Nephron progenitor cell (in vitro differentiated cells): ENCODE data around the gene ASB1.
A peak's percentile ranks its signal among the peaks of the same experiment; 100 is the strongest.

ENCODE experiments used
- DNase-seq: peaks from one replicate; pipeline ENCODE4 v3.0.0; 2021
- H3K27ac Mint-ChIP-seq: 2 replicates; pipeline ENCODE4 v1.8.0; 2021; ENCODE audit warnings: mild to moderate bottlenecking, moderate library complexity, mixed read lengths
- H3K27me3 Mint-ChIP-seq: 2 replicates; pipeline ENCODE4 v1.8.0; 2021; ENCODE audit warnings: mild to moderate bottlenecking, low read depth, mixed read lengths; ENCODE audit not compliant: poor library complexity
- H3K36me3 Mint-ChIP-seq: 2 replicates; pipeline ENCODE4 v1.8.0; 2021; ENCODE audit warnings: low read depth, mixed read lengths
- H3K4me1 Mint-ChIP-seq: 2 replicates; pipeline ENCODE4 v1.8.0; 2021; ENCODE audit warnings: mixed read lengths
- H3K4me3 Mint-ChIP-seq: 2 replicates; pipeline ENCODE4 v1.8.0; 2021; ENCODE audit warnings: mild to moderate bottlenecking, moderate library complexity, mixed read lengths
- H3K9me3 Mint-ChIP-seq: 2 replicates; pipeline ENCODE4 v1.8.0; 2021; ENCODE audit warnings: mild to moderate bottlenecking, moderate library complexity, mixed read lengths
- CTCF ChIP-seq: fragments of 200-600 bp; sonication (generic); IDR thresholded peaks from 2 replicates; pipeline ENCODE4 v1.5.0; 2021; ENCODE audit warnings: antibody characterized with exemption

ASB1 gene

GRCh38 chr2:238428866-238429265, 2.1 kb downstream of the ASB1 start:
- Mint-ChIP-seq H3K27me3 (no peaks in the 10 kb centered on the region), H3K27ac (no peak overlapping the region), H3K4me3 (peak overlapping the region; percentile 60), H3K9me3 (peaks cover 38% of the 10 kb centered on the region), H3K4me1 (peaks cover 33% of the 10 kb centered on the region), H3K36me3 (peaks cover 62% of the 10 kb centered on the region)
- no peak for TF ChIP-seq CTCF
- DNase-seq = no peak

- Mint-ChIP-seq H3K27ac (no peak overlapping the region), H3K27me3 (no peaks in the 10 kb centered on the region), H3K36me3 (peaks cover 75% of the 10 kb centered on the region), H3K9me3 (peaks cover 38% of the 10 kb centered on the region), H3K4me1 (peaks cover 21% of the 10 kb centered on the region), H3K4me3 (no peak overlapping the region)
- no peak for TF ChIP-seq CTCF
- no peak for DNase-seq
Observed at GRCh38 chr2:238430781-238431180, 4.1 kb downstream of the ASB1 start.

GRCh38 chr2:238431456-238431855, 4.7 kb downstream of the ASB1 start:
- TF ChIP-seq CTCF = no peak
- H3K4me1 Mint-ChIP-seq = peaks cover 15% of the 10 kb centered on the region
- H3K27ac Mint-ChIP-seq = no peak overlapping the region
- peaks cover 38% of the 10 kb centered on the region for H3K9me3 Mint-ChIP-seq
- DNase-seq = no peak
- H3K36me3 Mint-ChIP-seq = peaks cover 82% of the 10 kb centered on the region
- H3K4me3 Mint-ChIP-seq = no peak overlapping the region
- no peaks in the 10 kb centered on the region for H3K27me3 Mint-ChIP-seq

GRCh38 chr2:238433300-238433915, 6.7 kb downstream of the ASB1 start:
- Mint-ChIP-seq H3K27me3 (no peaks in the 10 kb centered on the region), H3K4me3 (no peak overlapping the region), H3K36me3 (peaks cover 88% of the 10 kb centered on the region), H3K9me3 (peaks cover 33% of the 10 kb centered on the region), H3K27ac (peak overlapping the region; percentile 45), H3K4me1 (peaks cover 6% of the 10 kb centered on the region)
- DNase-seq = no peak
- no peak for TF ChIP-seq CTCF

GRCh38 chr2:238433941-238434845, 7.5 kb downstream of the ASB1 start:
- H3K36me3 Mint-ChIP-seq = peaks cover 88% of the 10 kb centered on the region
- peaks cover 7% of the 10 kb centered on the region for H3K4me1 Mint-ChIP-seq
- H3K27ac Mint-ChIP-seq = peak overlapping the region; percentile 14
- H3K9me3 Mint-ChIP-seq = peaks cover 25% of the 10 kb centered on the region
- no peak for TF ChIP-seq CTCF
- H3K27me3 Mint-ChIP-seq = no peaks in the 10 kb centered on the region
- no peak for DNase-seq
- no peak overlapping the region for H3K4me3 Mint-ChIP-seq
